ENCODE measurements around the gene THBS2. TPM values are rescaled to one million over a fixed set of nuclear protein-coding genes. Genes with fewer than 3 reads are reported as not detected.
A peak's percentile ranks its signal among the peaks of the same experiment; 100 is the strongest.

The THBS2 gene
- total RNA-seq, 4 donors from 2014 or later, result 80.9 to 149 (median 107) TPM

GRCh38 chr6:169233181-169233580, 20.5 kb downstream of the THBS2 start:
- Histone ChIP-seq H3K4me1 (peaks cover 4% of the 10 kb centered on the region), H3K27ac (no peak overlapping the region), H3K4me3 (no peak overlapping the region), H3K27me3 (no peaks in the 10 kb centered on the region), H3K36me3 (peaks cover 53% of the 10 kb centered on the region), H3K9me3 (no peaks in the 10 kb centered on the region)
- TF ChIP-seq CTCF (IDR thresholded peaks at IDR 0.05) (no peak), EP300 (IDR thresholded peaks at IDR 0.05) (no peak), POLR2AphosphoS5 (IDR thresholded peaks at IDR 0.05) (no peak), POLR2A (IDR thresholded peaks at IDR 0.05) (no peak)
- DNase-seq (ENCODE audit: low spot score in 2 of 2), result no peak
- WGBS, result 97% methylated on average over 13 of the region's 13 CpGs

- peak in 1 of 2 donors; percentile 59 for DNase-seq (ENCODE audit: low spot score in 2 of 2)
- H3K36me3 ChIP-seq, result peaks cover 56% of the 10 kb centered on the region
- no peak overlapping the region for H3K27ac ChIP-seq
- WGBS, result 90% methylated on average over 22 of the region's 22 CpGs
- no peaks in the 10 kb centered on the region for H3K9me3 ChIP-seq
- H3K27me3 ChIP-seq, result no peaks in the 10 kb centered on the region
- peaks cover 4% of the 10 kb centered on the region for H3K4me1 ChIP-seq
- TF ChIP-seq CTCF (IDR thresholded peaks at IDR 0.05) (no peak), EP300 (IDR thresholded peaks at IDR 0.05) (no peak), POLR2A (IDR thresholded peaks at IDR 0.05) (no peak), POLR2AphosphoS5 (IDR thresholded peaks at IDR 0.05) (no peak)
- no peak overlapping the region for H3K4me3 ChIP-seq
Observed at GRCh38 chr6:169232507-169232931, 21.1 kb downstream of the THBS2 start.

DNA sequence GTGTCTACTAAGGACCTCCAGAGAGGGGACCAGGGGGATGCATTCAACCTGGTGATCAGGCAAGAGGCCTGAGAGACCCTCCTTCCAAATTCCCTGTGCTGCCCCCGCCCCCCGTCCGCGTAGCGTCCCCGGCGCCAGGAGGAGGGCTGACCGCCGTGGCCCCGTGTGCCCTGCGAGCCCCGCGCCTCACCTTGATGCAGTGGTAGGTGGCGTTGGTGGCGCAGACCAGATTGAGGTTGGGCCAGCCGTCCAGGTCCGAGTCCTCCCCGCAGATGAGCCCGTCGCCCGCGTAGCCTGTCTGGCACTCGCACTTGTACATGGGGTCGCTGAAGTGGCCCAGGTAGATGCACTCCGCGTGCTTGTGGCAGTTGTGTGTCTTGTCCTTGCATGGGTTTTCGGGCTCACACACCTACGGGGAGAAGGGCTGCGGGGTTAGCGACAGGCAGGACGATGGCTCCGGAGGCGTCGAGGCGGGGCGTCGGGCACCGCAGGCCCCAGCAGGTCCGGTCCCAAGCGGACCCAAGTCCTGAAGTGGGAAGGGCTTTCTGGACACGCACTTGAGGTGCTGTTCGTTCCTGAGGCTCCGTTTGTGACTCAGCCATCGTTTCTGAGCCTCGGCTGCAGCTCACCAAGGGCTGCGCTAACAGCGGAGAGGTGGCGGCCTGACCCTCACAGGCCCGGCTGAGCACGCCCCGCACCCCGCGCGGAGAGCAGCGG, 21.7 kb downstream of the THBS2 start:
- Histone ChIP-seq H3K9me3 (no peaks in the 10 kb centered on the region), H3K27me3 (no peaks in the 10 kb centered on the region), H3K4me3 (no peak overlapping the region), H3K27ac (no peak overlapping the region), H3K4me1 (peaks cover 4% of the 10 kb centered on the region), H3K36me3 (peaks cover 56% of the 10 kb centered on the region)
- peak in 1 of 2 donors; percentile 61 for DNase-seq (ENCODE audit: low spot score in 2 of 2)
- WGBS, result 94% methylated on average over 28 of the region's 55 CpGs
- TF ChIP-seq POLR2AphosphoS5 (IDR thresholded peaks at IDR 0.05) (no peak), POLR2A (IDR thresholded peaks at IDR 0.05) (no peak)

DNA sequence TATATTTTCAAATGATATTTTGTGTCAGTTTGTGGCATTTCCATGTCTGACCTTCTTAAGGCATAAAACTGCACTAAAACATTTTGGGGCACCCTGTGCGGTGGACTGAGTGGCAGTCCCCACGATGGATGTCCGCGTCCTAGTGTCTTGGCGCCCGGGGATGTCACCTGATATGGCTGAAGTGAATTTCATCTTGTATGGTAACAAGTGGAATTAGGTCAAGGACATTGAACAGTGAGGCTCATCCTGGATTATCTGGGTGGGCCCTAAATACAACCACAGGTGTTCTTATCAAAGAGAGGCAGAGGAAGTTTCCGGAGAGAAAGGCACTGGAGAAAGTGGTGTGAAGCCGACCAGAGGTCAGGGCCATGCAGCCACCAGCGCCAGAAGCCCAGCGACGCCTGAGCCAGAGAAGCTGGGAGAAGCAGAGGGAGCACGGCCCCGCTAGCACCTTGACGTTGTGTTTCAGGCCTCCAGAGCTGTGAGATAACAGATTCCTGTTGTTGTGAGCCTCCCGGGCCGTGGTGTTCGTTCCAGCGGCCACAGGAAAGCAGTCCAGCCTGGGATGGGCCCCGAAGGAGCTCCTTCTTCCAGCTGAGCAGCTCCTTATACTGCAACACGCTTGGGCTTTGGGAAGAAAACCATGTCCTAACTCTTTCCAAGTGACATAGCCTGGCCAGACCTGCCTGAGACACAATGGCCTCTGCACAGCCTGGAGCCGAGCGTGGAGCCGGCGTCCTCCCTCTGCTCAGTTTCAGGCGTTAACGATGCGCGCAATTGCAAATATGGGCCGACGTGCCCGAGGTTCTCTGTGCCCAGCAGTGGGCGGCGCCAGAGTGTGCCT, 22.5 kb downstream of the THBS2 start:
- H3K27ac ChIP-seq, result no peak overlapping the region
- H3K4me1 ChIP-seq, result peaks cover 4% of the 10 kb centered on the region
- no peaks in the 10 kb centered on the region for H3K27me3 ChIP-seq
- H3K36me3 ChIP-seq, result peaks cover 61% of the 10 kb centered on the region
- no peak overlapping the region for H3K4me3 ChIP-seq
- H3K9me3 ChIP-seq, result no peaks in the 10 kb centered on the region
- DNase-seq (ENCODE audit: low spot score in 2 of 2), result peak in 1 of 2 donors; percentile 51
- no peak for TF ChIP-seq EP300 (IDR thresholded peaks at IDR 0.05)
- no peak for TF ChIP-seq CTCF (IDR thresholded peaks at IDR 0.05)
- TF ChIP-seq POLR2AphosphoS5 (IDR thresholded peaks at IDR 0.05), result no peak
- TF ChIP-seq POLR2A (IDR thresholded peaks at IDR 0.05), result no peak
- WGBS, result 86% methylated on average over 31 of the region's 33 CpGs

- TF ChIP-seq EP300 (IDR thresholded peaks at IDR 0.05) (no peak), CTCF (IDR thresholded peaks at IDR 0.05) (no peak), POLR2A (IDR thresholded peaks at IDR 0.05) (no peak), POLR2AphosphoS5 (IDR thresholded peaks at IDR 0.05) (no peak)
- Histone ChIP-seq H3K36me3 (peaks cover 67% of the 10 kb centered on the region), H3K9me3 (no peaks in the 10 kb centered on the region), H3K27me3 (no peaks in the 10 kb centered on the region), H3K4me1 (peaks cover 4% of the 10 kb centered on the region), H3K27ac (no peak overlapping the region), H3K4me3 (no peak overlapping the region)
- DNase-seq (ENCODE audit: low spot score in 2 of 2), result peak in 1 of 2 donors; percentile 42
- 74% methylated on average over 9 of the region's 9 CpGs for WGBS
Observed at GRCh38 chr6:169230322-169230665, 23.4 kb downstream of the THBS2 start.
